C4-2B (cell line): ENCODE results near the gene CEP85L.

Experiments used
- H3K27ac ChIP-seq: fragments of 450-650 bp; 2 replicates; pipeline ENCODE4 v1.5.1; 2017
- ZFX ChIP-seq: fragments of 450-650 bp; IDR thresholded peaks from 2 replicates; pipeline ENCODE4 v1.6.1; 2017
- TF ChIP-seq, protein P1 (sequence below): fragments of 450-650 bp; conservative IDR thresholded peaks from 2 replicates; pipeline ENCODE4 v1.5.1; 2017; ENCODE audit warnings: mild to moderate bottlenecking

Gene CEP85L

DNA sequence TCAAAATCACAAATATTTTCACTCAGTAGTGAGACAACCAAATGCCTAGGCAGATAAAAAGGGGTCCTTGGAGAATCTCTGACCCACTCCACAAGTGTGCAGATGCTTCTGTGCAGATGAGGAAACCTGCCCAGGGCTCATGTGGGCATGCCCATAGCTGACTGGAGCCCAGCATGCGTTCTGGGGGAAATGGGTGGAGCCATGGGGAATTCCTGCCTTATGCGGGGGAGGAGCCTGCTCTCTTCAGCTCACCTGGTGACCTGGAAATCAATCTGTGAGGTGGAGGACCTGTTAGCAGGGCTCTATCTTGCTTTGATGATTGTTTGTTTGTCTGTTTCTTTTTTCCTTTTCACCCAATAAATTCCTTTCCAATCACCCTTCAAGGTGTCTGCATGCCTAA lies 126.7 kb downstream of the CEP85L start:
- no peak overlapping the region for H3K27ac ChIP-seq
- TF ChIP-seq, protein P1, sequence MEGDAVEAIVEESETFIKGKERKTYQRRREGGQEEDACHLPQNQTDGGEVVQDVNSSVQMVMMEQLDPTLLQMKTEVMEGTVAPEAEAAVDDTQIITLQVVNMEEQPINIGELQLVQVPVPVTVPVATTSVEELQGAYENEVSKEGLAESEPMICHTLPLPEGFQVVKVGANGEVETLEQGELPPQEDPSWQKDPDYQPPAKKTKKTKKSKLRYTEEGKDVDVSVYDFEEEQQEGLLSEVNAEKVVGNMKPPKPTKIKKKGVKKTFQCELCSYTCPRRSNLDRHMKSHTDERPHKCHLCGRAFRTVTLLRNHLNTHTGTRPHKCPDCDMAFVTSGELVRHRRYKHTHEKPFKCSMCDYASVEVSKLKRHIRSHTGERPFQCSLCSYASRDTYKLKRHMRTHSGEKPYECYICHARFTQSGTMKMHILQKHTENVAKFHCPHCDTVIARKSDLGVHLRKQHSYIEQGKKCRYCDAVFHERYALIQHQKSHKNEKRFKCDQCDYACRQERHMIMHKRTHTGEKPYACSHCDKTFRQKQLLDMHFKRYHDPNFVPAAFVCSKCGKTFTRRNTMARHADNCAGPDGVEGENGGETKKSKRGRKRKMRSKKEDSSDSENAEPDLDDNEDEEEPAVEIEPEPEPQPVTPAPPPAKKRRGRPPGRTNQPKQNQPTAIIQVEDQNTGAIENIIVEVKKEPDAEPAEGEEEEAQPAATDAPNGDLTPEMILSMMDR = no peak
- no peak for TF ChIP-seq ZFX

DNA sequence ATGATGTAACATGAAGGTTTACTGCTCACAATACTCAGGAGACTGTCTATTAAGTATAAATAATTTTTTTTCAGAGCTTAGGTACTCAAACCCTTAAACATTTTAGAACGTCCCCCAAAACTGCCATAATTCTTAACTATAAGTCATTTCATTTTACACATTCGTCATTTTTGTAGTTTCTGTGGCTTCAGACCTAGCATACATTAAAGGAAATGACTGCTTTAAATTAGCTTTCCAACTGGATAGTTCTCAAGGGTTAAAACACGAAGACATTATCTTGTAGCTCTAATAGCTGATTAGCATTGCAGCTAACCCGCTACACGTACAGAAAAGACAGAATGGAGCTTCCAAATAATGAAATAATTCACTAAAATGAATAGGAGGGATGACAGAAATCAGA lies 128.2 kb downstream of the CEP85L start:
- H3K27ac ChIP-seq = no peak overlapping the region
- TF ChIP-seq, protein P1 = no peak
- TF ChIP-seq ZFX = no peak

DNA sequence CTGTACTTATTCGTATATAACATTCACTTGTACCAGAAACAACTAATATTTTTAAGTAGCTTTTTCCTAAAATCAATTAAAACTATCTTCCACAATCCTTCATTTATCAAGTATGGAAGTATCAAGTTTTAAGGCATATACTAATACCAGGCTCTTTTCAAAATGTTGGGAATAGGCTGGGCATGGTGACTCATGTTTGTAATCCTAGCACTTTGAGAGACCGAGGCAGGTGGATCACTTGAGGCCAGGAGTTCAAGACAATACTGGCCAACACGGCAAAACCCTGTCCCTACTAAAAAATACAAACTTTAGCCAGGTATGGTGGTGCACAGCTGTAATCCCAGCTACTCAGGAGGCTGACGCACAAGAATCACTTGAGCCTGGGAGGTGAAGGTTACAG lies 129.0 kb downstream of the CEP85L start:
- no peak overlapping the region for H3K27ac ChIP-seq
- TF ChIP-seq, protein P1 = no peak
- no peak for TF ChIP-seq ZFX

- H3K27ac ChIP-seq = no peak overlapping the region
- TF ChIP-seq ZFX = no peak
- TF ChIP-seq, protein P1 = no peak
These were observed 136.7 kb downstream of the CEP85L start for GRCh38 chr6:118514689-118515088.

GRCh38 chr6:118511930-118512715 lies 139.3 kb downstream of the CEP85L start:
- H3K27ac ChIP-seq = no peak overlapping the region
- TF ChIP-seq, protein P1 = no peak
- TF ChIP-seq ZFX = no peak

- TF ChIP-seq, protein P1 = peak; percentile 89
- no peak for TF ChIP-seq ZFX
- no peak overlapping the region for H3K27ac ChIP-seq
These were observed 142.3 kb downstream of the CEP85L start for GRCh38 chr6:118509009-118509617.

GRCh38 chr6:118507636-118508035 lies 143.8 kb downstream of the CEP85L start:
- TF ChIP-seq ZFX = no peak
- TF ChIP-seq, protein P1 = no peak

More at GRCh38 chr6:118507636-118508035, 143.8 kb downstream of the CEP85L start:
- no peak overlapping the region for H3K27ac ChIP-seq
